HG02642 (cell line): ENCODE measurements around the gene CDK13.
A peak's percentile ranks its signal among the peaks of the same experiment; 100 is the strongest.

Experiments
- ATAC-seq: cut with Tn5 transposase; IDR thresholded peaks from one replicate; pipeline ENCODE4 v1.9.1; 2021; ENCODE audit warnings: mild to moderate bottlenecking; ENCODE audit not compliant: unreplicated experiment, poor library complexity

Gene CDK13

DNA sequence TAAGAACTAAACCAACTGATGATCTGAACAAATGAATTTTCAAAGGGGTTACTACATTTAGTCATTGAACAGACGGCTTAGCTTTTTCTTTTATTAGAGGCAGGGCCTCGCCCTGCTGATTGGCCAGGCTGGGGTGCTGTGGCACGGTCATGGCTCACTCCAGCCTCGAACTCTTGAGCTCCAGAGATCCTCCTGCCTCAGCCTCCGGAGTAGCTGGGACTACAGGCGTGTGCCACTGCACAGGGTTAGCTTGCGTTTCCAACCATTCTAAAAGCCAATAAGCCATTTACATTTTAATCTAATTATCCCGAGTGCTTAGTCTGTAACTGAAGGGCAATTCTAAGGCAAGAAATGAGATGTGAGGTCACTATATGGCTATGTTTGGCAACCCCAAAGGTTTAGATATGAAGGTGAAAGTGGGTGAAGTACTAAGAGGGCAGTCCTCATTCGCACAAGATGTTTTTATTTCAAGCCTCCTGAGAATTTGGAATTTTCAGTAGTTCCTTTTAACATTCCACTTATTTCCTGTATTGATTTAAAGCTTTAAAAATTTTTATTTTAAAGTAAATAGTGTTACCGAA lies 1.6 kb upstream of the CDK13 start:
- no peak for ATAC-seq

DNA sequence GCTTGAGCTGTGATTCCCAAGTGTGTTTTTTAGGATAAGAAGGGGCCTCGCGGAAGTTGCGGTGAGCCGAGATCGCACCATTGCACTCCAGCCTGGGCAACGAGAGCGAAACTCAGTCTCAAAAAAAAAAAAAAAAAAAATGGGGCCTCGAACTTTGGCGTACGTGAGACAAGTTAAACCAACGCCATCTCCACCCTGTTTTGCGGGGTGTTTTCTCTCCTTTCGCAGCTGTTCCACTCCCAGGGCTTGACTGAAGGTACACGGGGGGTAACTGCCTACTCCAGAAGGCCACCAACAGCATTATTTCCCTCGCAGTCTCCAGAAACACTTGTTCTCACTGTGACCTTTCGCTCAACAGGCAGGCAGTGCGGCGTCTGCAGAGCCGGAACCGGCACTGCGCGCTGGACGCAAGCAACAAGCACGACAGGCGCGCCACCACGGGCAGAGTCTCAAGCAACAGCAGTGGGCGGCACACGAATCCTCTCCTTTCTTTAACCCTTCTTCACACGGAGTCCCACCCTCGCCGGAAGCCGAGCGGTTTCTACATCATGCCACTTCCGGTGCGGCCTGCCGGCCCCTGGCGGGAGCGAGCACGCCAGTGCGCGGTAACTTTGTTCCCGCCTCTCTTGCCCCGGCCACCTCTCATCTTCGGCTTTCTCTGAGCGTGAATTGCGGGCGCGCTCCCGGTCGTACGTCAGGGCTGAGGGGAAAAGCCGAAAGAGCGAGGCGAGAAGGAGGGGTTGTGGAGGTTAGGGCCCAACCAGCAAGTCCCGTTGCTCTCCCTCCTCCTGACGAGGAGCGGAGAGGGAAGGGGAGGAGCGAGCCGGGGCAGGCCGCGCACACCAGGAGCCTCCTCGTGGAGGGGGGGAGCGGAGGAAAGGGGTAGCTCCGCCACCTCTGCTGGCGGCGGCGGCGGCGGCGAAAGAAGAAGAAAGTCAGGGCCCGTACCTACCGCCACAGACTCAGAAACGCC lies 814 bp upstream of the CDK13 start:
- peak; percentile 73 for ATAC-seq

DNA sequence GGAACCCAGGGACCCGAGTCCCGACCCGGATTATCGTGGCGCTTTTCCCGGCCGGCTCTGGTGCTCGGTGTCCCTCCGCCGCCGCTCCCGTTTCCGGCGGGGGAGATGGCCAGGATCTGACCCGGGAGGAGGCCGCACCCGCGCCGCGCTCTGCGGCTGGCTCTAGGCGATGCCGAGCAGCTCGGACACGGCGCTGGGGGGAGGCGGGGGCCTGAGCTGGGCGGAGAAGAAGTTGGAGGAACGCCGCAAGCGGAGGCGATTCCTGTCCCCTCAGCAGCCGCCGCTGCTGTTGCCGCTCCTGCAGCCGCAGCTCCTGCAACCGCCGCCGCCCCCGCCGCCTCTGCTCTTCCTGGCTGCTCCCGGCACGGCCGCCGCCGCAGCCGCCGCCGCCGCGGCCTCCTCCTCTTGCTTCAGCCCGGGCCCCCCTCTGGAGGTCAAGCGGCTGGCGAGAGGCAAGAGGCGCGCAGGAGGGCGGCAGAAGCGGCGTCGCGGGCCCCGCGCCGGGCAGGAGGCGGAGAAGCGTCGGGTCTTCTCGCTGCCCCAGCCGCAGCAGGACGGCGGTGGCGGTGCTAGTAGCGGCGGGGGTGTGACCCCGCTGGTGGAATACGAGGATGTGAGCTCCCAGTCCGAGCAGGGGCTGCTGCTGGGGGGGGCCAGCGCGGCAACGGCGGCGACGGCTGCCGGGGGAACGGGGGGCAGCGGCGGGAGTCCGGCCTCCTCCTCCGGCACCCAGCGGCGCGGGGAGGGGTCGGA lies 593 bp downstream of the CDK13 start:
- peak; percentile 3 for ATAC-seq

DNA sequence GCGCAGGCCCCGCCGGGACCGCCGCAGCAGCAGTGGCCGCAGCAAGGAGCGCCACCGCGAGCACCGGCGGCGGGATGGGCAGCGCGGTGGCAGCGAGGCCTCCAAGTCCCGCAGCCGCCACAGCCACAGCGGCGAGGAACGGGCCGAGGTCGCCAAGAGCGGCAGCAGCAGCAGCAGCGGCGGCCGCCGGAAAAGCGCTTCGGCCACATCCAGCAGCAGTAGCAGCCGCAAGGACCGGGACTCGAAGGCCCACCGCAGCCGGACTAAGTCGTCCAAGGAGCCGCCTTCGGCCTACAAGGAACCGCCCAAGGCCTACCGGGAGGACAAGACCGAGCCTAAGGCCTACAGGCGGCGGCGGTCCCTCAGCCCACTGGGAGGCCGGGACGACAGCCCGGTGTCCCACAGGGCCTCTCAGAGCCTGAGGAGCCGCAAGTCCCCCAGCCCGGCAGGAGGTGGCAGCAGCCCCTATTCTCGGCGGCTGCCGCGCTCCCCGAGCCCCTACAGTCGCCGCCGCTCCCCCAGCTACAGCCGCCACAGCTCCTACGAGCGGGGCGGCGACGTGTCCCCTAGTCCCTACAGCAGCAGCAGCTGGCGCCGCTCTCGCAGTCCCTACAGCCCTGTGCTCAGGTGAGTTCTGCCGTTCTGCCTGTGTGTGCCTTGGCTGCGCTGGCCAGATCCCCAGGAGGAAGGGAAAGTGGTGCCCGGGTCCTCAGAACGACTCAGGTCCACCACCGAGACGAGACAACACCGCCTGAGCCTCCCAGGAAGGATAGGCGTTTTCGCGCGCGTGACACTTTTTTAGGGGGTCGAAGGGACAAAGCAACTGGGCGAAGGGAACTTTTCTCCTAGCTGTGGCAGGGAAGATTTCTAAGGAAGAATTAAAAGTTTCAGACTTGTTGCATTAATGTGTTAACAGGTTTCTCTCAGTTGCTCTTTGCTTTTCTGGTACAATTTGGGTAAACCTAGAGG lies 1.5 kb downstream of the CDK13 start:
- ATAC-seq: peak; percentile 29

DNA sequence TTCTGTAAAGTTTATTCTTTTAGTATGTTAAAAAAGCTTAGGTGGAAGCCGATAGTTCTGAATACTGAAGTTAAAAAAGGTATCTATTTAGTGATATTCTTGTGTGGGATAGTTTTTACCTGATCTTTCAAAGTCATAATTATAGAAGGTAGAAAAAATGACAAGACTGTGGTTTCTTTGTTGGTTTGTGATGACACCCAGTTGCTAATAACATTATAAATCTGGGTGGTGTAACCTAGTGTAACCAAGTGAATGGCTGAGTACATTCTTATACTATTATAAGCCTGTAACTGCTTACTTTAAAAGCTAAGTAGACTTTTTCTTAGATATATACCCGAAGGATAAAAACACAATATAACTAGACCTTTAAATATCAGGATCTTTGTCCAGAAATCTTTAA lies 2.3 kb downstream of the CDK13 start:
- no peak for ATAC-seq

DNA sequence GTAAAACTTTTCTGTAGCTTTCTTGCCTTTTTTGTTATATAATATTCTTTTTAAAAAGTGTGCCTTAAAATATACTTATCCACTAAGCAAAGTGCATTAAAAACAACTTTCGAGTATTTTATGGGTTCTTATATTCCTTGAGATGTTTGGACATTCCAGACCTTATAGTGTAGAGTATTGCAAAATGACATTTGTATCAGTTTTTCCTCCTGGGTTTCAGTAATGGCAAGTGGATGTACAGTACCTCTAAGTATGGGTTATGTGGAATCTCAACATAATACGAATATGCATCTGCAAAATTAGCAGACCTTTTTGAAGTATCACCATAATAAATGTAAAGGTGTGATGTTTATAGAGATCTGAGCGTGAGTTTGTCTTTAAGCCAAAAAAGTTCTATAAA lies 2.7 kb downstream of the CDK13 start:
- no peak for ATAC-seq

DNA sequence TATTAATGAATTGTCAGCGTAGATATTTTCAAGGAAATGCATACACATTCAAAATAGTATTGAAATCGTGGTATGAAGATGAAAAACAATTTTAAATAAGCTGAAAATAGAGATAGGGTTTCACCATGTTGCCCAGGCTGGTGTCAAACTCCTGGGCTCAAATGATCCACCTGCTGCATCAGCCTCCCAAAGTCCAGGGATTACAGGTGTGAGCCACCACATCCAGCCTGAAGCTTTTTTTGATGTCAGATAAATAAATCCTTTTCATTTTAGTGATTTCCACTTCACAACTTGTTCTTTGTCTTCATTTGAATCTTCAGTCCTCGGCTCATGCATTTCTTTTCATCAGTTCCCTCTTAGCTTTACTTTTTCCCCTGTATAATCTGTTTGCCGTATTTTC lies 4.6 kb downstream of the CDK13 start:
- ATAC-seq: no peak

DNA sequence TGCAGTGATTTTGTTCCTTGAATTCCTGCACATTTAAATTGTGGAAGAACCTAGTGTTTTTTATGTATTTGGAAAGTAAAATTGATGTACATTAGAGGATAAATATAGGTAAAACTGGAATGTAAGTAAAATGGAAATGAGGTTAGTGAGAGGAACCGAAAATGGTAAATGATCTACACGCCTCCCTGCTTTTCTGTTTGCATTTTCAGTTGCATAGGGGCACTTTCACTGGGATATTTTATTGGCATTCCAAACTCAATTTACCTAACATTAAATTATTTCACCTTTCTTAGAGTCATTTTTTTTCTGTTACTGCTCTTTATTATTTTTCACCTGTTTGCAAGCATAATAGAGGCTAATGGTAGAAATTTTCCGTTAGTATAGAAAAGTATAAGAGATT lies 8.0 kb downstream of the CDK13 start:
- no peak for ATAC-seq

DNA sequence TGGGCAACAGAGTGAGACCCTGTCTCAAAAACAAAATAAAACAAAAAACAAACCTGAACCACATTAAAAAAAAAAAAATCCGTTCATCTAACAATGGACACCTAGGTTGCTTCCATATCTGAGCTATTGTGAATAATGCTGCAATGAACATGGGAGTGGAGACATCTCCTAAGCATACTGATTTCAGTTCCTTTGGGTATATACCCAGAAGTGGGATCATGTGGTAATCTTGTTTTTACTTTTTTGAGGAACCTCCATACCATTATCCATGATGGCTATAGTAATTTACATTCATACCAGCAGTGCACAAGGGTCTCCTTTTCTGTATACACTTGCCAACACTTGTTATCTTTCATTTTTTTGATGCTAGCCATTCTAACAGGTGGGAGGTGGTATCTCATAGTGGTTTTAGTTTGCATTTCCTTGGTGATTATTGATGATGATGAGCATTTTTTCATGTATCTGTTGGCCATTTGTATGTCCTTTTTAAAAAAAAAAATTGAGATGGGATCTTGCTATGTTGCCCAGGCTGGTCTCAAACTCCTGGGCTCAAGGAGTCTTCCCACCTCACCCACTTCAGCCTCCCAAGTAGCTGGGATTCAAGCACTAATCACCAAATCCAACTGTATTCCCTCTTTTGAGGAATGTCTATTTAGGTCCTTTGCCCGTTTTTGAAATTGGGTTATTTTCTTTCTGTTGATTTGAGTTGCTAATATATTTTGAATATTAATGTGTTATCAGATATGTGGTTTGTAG lies 17.5 kb downstream of the CDK13 start:
- ATAC-seq: no peak

DNA sequence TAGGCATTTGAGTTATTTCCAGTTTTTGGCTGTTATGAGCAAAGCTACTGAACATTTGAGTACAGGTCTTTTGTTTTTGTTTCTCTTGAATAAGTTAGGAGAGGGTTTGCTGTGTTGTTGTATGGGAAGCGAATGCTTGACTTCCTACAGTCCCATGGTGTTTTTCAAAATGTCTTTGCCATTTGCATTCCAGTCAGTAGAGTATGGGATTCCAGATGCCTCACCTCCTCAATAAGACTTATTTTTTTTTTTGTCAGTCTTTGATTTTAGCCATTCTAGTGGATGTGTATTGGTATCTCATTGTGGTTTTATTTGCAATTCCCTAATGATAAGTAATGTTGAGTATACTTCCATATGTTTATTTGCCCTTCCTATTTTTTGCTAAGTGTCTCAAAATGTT lies 19.4 kb downstream of the CDK13 start:
- ATAC-seq: no peak

DNA sequence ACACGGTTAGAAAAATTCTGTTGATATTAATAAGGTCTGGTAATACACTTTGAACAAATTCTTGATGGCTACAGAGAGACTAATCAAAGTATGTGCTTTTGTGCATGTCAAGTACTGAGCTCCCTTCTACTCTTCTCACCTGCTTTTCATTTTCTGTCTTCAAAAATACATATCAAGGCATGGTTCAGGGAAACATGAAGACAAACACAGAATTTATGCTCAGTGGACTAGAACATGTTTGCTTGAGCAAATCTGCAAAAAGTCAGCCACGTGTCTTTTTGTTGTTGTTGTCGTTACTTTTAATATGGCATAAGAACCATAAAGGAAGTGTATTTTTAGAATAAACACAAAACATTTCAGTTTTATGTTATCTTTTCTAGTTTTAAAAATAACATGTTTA lies 21.9 kb downstream of the CDK13 start:
- peak; percentile 65 for ATAC-seq

DNA sequence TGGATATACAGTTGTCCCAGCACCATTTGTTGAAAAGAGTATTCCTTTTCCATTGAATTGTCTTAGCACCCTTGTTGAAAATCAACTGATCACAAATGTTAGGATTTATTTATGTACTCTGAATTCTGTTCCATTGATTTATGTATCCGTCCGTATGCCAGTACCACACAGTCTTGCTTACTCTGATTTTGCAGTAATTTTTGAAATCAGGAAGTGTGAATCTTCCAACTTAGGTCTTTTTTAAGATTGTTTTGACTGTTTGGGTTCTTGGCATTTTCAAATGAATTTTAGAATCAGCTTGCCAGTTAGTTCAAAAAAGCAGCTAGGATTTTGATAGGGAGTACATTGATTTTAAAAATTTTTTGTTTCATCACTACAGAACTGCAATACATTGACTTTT lies 23.7 kb downstream of the CDK13 start:
- no peak for ATAC-seq

DNA sequence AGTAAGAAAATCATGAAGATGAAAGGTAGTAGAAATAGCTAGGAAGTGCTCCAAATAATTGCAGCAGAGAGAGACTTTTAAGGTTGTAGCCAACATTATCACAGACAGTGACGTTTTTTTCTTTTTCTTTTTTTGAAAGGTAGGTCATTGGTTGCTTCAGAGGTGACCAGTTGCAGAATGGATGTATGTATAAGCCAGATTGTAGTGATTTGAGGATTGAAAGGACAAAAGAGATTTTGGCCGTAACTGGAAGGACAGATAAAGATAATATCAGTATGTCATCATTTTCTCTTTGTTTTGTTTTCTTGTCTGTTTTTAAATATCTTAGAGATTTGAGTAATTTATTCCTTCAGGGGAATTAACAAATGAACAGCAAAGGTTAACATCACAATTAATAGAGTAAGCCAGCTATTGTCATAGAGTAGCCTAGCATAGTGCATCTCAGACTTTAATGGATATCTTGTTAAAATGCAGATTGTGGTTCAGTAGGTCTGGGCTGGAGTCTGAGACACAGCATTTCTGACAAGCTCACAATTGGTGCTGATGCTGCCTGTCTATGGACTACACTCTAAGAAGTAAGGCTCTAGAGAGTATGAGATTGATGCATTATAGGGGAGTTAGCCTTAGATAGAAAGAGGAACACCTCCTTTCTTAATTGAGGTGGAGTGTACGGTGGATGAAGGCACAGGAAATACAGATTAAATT lies 28.3 kb downstream of the CDK13 start:
- ATAC-seq: no peak

DNA sequence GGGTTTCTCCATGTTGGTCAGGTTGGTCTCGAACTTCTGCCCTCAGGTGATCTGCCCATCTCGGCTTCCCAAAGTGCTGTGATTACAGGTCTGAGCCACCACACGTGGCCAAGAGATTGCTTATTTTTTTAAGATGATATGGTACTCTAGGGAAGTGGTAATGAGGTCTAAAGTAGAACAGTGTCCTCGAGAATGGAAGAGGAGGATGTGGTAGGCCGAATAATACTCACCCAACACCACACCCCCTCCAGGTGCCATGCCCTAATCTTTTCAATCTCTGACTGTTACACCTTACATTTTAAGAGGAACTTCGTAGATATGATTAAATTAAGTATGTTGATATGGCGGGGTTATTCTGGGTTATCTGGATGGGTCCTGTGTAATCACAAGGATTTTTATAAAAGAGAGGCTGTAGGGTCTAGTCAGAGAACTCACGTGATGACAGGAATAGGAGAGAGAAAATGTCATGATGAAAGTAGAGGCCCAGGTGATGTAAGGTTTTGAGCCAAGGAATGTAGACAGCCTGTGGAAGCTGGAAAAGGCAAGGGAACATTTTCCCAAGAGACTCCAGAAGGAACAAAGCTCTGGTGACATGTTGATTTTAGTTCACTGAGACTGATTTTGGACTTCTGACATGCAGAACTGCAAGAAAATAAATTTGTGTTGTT lies 29.5 kb downstream of the CDK13 start:
- no peak for ATAC-seq

DNA sequence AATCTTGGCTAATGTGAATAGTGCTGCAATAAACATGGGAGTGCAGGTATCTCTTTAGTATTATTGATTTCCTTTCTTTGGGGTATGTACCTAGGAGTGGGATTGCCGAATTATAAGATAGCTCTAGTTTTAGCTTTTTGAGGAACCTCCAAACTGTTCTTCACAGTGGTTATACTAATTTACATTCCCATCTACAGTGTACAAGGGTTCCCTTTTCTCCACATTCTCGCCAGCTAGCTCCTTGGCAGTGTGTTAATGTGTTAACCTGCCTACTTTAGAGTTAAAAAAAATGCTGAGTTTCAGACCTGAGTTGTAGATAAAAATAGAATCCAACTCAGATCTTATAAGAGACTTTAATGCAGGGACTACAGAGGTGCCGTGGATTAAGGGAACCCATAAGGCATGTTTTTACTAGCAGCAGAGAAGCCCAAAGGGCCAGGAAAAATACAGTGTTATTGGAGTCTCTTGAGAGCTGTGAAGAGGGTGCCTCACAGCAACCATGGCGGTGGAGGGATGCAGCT lies 35.4 kb downstream of the CDK13 start:
- no peak for ATAC-seq

DNA sequence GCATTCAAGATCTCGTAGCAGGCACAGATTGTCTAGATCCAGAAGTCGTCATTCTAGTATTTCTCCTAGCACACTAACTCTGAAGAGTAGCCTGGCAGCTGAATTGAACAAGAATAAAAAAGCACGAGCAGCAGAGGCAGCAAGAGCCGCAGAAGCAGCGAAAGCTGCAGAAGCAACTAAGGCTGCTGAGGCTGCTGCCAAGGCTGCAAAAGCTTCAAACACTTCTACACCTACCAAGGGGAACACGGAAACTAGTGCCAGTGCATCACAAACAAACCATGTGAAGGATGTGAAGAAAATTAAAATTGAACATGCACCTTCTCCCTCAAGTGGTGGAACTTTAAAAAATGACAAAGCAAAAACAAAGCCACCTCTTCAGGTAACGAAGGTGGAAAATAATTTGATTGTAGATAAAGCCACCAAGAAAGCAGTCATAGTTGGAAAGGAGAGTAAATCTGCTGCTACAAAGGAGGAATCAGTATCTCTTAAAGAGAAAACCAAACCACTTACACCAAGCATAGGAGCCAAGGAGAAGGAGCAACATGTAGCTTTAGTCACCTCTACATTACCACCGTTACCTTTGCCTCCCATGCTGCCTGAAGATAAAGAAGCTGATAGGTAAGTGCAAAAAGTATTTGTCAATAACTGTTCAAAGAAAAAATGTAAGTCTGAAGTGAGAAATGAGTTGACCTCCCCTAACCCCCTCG lies 37.7 kb downstream of the CDK13 start:
- ATAC-seq: no peak

DNA sequence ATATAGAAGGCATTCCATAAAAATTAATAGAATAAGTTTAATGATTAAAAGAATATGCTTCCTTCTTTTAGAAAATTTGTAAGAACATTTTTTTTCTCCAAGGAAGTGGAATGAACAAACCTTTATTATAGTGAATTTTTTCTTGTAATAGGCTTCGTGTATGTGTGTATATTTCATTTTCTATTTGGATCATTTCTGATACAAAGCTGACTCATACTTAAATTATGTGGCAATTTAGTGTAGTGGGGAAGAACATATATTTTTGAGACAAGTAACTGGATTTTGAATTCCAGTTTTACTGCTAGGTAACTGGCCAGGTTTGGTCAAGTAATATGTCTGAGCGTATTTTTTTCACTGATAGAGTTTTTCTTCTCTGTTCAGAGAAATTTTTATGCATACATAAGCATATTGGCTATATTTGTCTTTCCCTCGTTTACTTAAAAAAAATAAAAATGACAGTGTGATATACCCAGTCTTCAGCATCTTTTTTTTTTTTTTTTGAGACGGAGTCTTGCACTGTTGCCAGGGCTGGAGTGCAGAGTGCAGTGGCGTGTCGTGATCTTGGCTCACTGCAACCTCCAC lies 50.8 kb downstream of the CDK13 start:
- ATAC-seq: no peak
